Measurements from ENCODE around the gene DMD.

Gene DMD

DNA sequence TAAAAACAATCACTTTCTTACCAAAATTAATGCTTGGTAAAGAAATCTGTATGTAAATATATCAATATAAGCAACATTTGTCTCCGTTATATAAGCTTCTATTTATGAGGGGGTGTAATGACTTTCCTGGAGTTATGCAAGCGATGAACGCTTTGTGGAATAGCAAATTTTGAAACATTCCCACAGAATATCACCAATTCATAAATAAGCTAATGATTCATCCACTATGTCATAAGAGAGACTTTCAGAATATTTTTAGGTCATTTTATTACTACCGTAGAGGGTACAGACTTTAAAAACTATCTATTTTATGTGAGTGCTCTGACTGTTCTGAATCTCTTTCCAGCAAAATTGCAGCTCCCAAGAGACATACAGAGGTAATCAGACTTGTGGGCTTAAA lies 1960.0 kb downstream of the DMD start:
- H3K4me3 ChIP-seq (ENCODE audit: low read length) = no peak overlapping the region
- H3K4me2 ChIP-seq (ENCODE audit: low read depth, low read length) = no peak overlapping the region
- TF ChIP-seq EZH2phosphoT487 (IDR thresholded peaks at IDR 0.05; ENCODE audit: low read length) (no peak), EZH2 (optimal IDR thresholded peaks at IDR 0.05; ENCODE audit: low read depth, low read length) (no peak)
- TF ChIP-seq, protein P1, sequence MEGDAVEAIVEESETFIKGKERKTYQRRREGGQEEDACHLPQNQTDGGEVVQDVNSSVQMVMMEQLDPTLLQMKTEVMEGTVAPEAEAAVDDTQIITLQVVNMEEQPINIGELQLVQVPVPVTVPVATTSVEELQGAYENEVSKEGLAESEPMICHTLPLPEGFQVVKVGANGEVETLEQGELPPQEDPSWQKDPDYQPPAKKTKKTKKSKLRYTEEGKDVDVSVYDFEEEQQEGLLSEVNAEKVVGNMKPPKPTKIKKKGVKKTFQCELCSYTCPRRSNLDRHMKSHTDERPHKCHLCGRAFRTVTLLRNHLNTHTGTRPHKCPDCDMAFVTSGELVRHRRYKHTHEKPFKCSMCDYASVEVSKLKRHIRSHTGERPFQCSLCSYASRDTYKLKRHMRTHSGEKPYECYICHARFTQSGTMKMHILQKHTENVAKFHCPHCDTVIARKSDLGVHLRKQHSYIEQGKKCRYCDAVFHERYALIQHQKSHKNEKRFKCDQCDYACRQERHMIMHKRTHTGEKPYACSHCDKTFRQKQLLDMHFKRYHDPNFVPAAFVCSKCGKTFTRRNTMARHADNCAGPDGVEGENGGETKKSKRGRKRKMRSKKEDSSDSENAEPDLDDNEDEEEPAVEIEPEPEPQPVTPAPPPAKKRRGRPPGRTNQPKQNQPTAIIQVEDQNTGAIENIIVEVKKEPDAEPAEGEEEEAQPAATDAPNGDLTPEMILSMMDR (IDR thresholded peaks at IDR 0.05; ENCODE audit: low read length) = no peak
- H3K79me2 ChIP-seq (ENCODE audit: low read length) = no peaks in the 10 kb centered on the region
- H4K20me1 ChIP-seq (ENCODE audit: insufficient read depth, low read length) = no peaks in the 10 kb centered on the region
- no peak overlapping the region for H2AFZ ChIP-seq (ENCODE audit: low read length)
- H3K36me3 ChIP-seq (replicated peaks; ENCODE audit: insufficient read depth, low read length) = no peaks in the 10 kb centered on the region
- no peaks in the 10 kb centered on the region for H3K9me2 ChIP-seq (replicated peaks; ENCODE audit: insufficient read depth, low read length)
- no peak for DNase-seq
- no peaks in the 10 kb centered on the region for H3K4me1 ChIP-seq (ENCODE audit: low read length)
- no peak overlapping the region for H3K27ac ChIP-seq (ENCODE audit: low read length)
- H3K9me3 ChIP-seq (replicated peaks; ENCODE audit: insufficient read depth, low read length) = no peaks in the 10 kb centered on the region
- H3K9ac ChIP-seq (ENCODE audit: low read length) = no peak overlapping the region
- no peaks in the 10 kb centered on the region for H3K27me3 ChIP-seq (replicated peaks; ENCODE audit: insufficient read depth, low read length)
- no peaks in the 10 kb centered on the region for H3F3A ChIP-seq (ENCODE audit: insufficient read depth, low read length)

DNA sequence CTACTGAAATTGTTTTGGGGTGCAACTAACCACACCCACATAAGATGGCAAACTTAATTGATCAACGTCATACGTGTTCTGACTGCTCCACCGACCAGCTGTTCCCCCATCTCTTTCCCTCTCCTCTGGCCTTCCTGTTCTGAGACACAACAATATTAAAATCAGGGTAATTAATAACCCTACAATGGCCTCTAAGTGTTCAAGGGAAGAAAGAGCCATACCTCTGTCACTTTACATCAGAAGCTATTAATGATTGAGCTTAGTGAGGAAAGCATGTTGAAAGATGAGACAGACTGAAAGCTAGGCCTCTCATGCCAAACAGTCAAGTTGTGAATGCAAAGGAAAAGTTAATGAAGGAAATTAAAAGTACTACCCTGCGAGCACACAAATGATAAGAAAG lies 1965.6 kb downstream of the DMD start:
- Histone ChIP-seq H3K4me3 (ENCODE audit: low read length) (no peak overlapping the region), H3K79me2 (ENCODE audit: low read length) (no peaks in the 10 kb centered on the region), H3K9ac (ENCODE audit: low read length) (no peak overlapping the region), H3K9me2 (replicated peaks; ENCODE audit: insufficient read depth, low read length) (no peaks in the 10 kb centered on the region), H3F3A (ENCODE audit: insufficient read depth, low read length) (no peaks in the 10 kb centered on the region), H3K9me3 (replicated peaks; ENCODE audit: insufficient read depth, low read length) (no peaks in the 10 kb centered on the region), H4K20me1 (ENCODE audit: insufficient read depth, low read length) (no peaks in the 10 kb centered on the region), H2AFZ (ENCODE audit: low read length) (no peak overlapping the region), H3K4me2 (ENCODE audit: low read depth, low read length) (no peak overlapping the region), H3K4me1 (ENCODE audit: low read length) (no peaks in the 10 kb centered on the region), H3K36me3 (replicated peaks; ENCODE audit: insufficient read depth, low read length) (no peaks in the 10 kb centered on the region), H3K27me3 (replicated peaks; ENCODE audit: insufficient read depth, low read length) (no peaks in the 10 kb centered on the region), H3K27ac (ENCODE audit: low read length) (no peak overlapping the region)
- no peak for DNase-seq
- TF ChIP-seq EZH2 (optimal IDR thresholded peaks at IDR 0.05; ENCODE audit: low read depth, low read length) (no peak), EZH2phosphoT487 (IDR thresholded peaks at IDR 0.05; ENCODE audit: low read length) (no peak)
- TF ChIP-seq, protein P1 (IDR thresholded peaks at IDR 0.05; ENCODE audit: low read length) = no peak

DNA sequence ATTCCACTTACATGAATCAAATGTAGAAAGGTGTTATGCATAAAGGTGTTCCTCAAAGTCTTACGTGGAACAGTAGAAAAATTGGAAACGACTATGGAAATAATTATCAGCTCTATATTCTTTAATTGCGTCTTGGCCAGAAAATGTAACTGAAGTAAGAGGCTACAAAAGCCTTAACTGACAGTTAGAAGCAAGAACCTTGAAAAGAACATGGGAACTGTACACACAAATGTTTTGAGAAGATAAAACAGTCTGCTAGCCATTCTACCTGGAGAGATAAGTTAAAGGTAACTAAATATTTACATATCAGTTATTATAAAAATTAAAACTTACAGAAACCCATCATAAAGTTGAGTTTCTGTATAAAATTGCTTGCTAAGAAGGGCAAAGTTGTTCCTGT lies 1967.5 kb downstream of the DMD start:
- Histone ChIP-seq H3K9me2 (replicated peaks; ENCODE audit: insufficient read depth, low read length) (no peaks in the 10 kb centered on the region), H3K79me2 (ENCODE audit: low read length) (no peaks in the 10 kb centered on the region), H3K4me1 (ENCODE audit: low read length) (no peaks in the 10 kb centered on the region), H3K4me3 (ENCODE audit: low read length) (no peak overlapping the region), H3K4me2 (ENCODE audit: low read depth, low read length) (no peak overlapping the region), H2AFZ (ENCODE audit: low read length) (no peak overlapping the region), H3K27ac (ENCODE audit: low read length) (no peak overlapping the region), H4K20me1 (ENCODE audit: insufficient read depth, low read length) (no peaks in the 10 kb centered on the region), H3K9me3 (replicated peaks; ENCODE audit: insufficient read depth, low read length) (no peaks in the 10 kb centered on the region), H3F3A (ENCODE audit: insufficient read depth, low read length) (no peaks in the 10 kb centered on the region), H3K9ac (ENCODE audit: low read length) (no peak overlapping the region), H3K27me3 (replicated peaks; ENCODE audit: insufficient read depth, low read length) (no peaks in the 10 kb centered on the region), H3K36me3 (replicated peaks; ENCODE audit: insufficient read depth, low read length) (no peaks in the 10 kb centered on the region)
- TF ChIP-seq EZH2phosphoT487 (IDR thresholded peaks at IDR 0.05; ENCODE audit: low read length) (no peak), EZH2 (optimal IDR thresholded peaks at IDR 0.05; ENCODE audit: low read depth, low read length) (no peak)
- TF ChIP-seq, protein P1 (IDR thresholded peaks at IDR 0.05; ENCODE audit: low read length) = no peak
- no peak for DNase-seq

Data from MM.1S (cell line).